Omental fat pad (tissue), 4 donors: ENCODE results near the gene MYMX. TPM values are rescaled to one million over a fixed set of nuclear protein-coding genes. Genes with fewer than 3 reads are reported as not detected.

Experiments used
- ATAC-seq: fragments of 150-250 bp; one replicate; pipeline ENCODE4 v1.9.1; 2016; ENCODE audit warnings: mild to moderate bottlenecking, moderate library complexity; ENCODE audit not compliant: low FRiP score
- DNase-seq: peaks from one replicate; pipeline ENCODE4 v3.0.0-alpha.2; 2019; ENCODE audit warnings: low spot score
- total RNA-seq, 4 donors: library from RNA; depleted of rRNA; stranded (reverse); fragments of >200 nt; gene quantifications; one replicate each; pipeline ENCODE4 v1.1.0, GENCODE V29; 2016
- TF ChIP-seq, protein P1 (sequence below), 3 donors: fragments of 450-650 bp; IDR thresholded peaks; one replicate each; pipeline ENCODE4 v1.5.1; 2016 to 2017; ENCODE audit warnings: antibody characterized with exemption in 3 of 3, mild to moderate bottlenecking in 3 of 3, moderate library complexity in 2 of 3

The MYMX gene
- total RNA-seq, 4 donors from 2014 or later: 1.9 to 15.8 (median 2.4) TPM; not detected in 1

- ATAC-seq: no peak
- TF ChIP-seq, protein P1, sequence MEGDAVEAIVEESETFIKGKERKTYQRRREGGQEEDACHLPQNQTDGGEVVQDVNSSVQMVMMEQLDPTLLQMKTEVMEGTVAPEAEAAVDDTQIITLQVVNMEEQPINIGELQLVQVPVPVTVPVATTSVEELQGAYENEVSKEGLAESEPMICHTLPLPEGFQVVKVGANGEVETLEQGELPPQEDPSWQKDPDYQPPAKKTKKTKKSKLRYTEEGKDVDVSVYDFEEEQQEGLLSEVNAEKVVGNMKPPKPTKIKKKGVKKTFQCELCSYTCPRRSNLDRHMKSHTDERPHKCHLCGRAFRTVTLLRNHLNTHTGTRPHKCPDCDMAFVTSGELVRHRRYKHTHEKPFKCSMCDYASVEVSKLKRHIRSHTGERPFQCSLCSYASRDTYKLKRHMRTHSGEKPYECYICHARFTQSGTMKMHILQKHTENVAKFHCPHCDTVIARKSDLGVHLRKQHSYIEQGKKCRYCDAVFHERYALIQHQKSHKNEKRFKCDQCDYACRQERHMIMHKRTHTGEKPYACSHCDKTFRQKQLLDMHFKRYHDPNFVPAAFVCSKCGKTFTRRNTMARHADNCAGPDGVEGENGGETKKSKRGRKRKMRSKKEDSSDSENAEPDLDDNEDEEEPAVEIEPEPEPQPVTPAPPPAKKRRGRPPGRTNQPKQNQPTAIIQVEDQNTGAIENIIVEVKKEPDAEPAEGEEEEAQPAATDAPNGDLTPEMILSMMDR (IDR thresholded peaks at IDR 0.05): no peak
- no peak for DNase-seq
Observed at GRCh38 chr6:44248579-44248978, 31.9 kb downstream of the MYMX start.

DNA sequence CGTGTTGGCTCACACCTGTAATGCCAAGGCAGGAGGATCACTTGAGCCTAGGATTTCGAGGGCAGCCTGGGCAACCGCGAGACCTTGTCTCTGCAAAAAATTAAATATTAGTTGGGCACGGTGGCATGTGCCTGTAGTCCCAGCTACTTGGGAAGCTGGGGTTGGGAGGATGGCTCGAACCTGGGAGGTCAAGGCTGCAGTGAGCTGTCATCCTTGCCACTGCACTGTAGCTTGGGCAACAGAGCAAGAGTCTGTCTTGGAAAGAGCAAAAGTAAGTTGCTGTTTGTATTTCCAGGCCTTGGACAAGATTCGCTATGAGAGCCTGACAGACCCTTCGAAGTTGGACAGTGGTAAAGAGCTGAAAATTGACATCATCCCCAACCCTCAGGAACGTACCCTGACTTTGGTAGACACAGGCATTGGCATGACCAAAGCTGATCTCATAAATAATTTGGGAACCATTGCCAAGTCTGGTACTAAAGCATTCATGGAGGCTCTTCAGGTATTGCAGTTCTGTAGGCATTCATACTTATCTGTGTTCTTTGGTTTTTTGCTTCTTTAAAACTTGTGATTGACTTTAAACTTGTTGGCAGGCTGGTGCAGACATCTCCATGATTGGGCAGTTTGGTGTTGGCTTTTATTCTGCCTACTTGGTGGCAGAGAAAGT is 32.5 kb downstream of the MYMX start:
- ATAC-seq (no peak), DNase-seq (no peak)
- TF ChIP-seq, protein P1 (IDR thresholded peaks at IDR 0.05): no peak

DNA sequence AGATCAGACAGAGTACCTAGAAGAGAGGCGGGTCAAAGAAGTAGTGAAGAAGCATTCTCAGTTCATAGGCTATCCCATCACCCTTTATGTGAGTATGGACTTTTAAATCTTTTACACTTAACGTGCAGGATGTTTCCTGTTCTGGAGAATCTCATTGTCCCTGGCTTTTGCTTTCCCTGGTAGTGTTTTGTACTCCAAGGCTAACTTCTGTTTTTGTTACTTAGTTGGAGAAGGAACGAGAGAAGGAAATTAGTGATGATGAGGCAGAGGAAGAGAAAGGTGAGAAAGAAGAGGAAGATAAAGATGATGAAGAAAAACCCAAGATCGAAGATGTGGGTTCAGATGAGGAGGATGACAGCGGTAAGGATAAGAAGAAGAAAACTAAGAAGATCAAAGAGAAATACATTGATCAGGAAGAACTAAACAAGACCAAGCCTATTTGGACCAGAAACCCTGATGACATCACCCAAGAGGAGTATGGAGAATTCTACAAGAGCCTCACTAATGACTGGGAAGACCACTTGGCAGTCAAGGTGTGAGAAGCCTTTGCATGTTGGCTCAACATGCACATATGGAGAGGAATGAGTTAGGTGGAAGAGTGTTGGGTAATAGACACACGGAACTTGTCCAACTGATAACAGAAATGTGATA is 33.5 kb downstream of the MYMX start:
- no peak for DNase-seq
- TF ChIP-seq, protein P1 (IDR thresholded peaks at IDR 0.05): no peak
- ATAC-seq: no peak

- ATAC-seq (no peak), DNase-seq (no peak)
- TF ChIP-seq, protein P1 (IDR thresholded peaks at IDR 0.05): no peak
Observed at GRCh38 chr6:44250718-44251123, 34.0 kb downstream of the MYMX start.

GRCh38 chr6:44251576-44252524 is 35.1 kb downstream of the MYMX start:
- DNase-seq: no peak
- no peak for ATAC-seq
- TF ChIP-seq, protein P1 (IDR thresholded peaks at IDR 0.05): no peak

GRCh38 chr6:44253307-44254101 is 36.8 kb downstream of the MYMX start:
- TF ChIP-seq, protein P1 (IDR thresholded peaks at IDR 0.05): no peak
- ATAC-seq: no peak
- no peak for DNase-seq
